A549 (cell line): Measurements from ENCODE around the gene ADH5.
"Not testable (repeated sequence)": the region's sequence is repeated elsewhere in the genome, so short reads cannot be mapped to it uniquely, and the experiment has no call there.

Experiments used
- EP300 ChIP-seq, 2 experiments: fragments of >200 bp; sonication (Bioruptor Twin); formaldehyde crosslinking; IDR thresholded peaks; 2 replicates in 1 of 2; 3 replicates in 1 of 2; pipeline ENCODE4 v1.6.1; 2016 to 2017
- MYC ChIP-seq: IDR thresholded peaks from 2 replicates; pipeline ENCODE4 v1.6.1; 2012; ENCODE audit warnings: mild to moderate bottlenecking, inconsistent platforms, low read length, improper control_type of control experiment, borderline replicate concordance
- TF ChIP-seq, protein P1 (sequence below): fragments of >200 bp; sonication (Bioruptor Twin); formaldehyde crosslinking; IDR thresholded peaks from 3 replicates; pipeline ENCODE4 v1.5.1; 2016
- TF ChIP-seq, protein P2 (sequence below): fragments of 250-450 bp; sonication (Bioruptor Pico); IDR thresholded peaks from 2 replicates; pipeline ENCODE4 v1.5.0; 2021; ENCODE audit warnings: mild to moderate bottlenecking, moderate library complexity, borderline replicate concordance

DNA sequence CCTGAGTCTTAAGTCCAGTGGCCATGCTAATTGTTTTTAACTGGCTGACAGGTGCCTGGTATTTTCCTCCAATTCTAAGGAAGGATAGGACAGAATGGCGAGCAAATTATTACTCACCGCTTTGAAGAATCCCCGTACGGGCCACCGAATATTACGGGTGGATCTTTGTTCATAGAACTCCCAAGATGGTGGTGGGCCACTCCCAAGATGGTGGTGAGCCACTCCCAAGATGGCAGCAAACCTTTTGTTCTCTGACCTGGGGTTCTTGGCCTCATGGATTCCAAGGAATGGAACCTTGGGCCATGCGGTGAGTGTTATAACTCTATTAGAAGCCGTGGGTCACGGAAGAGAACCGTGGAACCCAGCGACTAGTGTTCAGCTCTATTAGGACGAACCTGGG lies 20.7 kb upstream of the ADH5 start:
- TF ChIP-seq, protein P1, sequence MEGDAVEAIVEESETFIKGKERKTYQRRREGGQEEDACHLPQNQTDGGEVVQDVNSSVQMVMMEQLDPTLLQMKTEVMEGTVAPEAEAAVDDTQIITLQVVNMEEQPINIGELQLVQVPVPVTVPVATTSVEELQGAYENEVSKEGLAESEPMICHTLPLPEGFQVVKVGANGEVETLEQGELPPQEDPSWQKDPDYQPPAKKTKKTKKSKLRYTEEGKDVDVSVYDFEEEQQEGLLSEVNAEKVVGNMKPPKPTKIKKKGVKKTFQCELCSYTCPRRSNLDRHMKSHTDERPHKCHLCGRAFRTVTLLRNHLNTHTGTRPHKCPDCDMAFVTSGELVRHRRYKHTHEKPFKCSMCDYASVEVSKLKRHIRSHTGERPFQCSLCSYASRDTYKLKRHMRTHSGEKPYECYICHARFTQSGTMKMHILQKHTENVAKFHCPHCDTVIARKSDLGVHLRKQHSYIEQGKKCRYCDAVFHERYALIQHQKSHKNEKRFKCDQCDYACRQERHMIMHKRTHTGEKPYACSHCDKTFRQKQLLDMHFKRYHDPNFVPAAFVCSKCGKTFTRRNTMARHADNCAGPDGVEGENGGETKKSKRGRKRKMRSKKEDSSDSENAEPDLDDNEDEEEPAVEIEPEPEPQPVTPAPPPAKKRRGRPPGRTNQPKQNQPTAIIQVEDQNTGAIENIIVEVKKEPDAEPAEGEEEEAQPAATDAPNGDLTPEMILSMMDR = not testable (repeated sequence)
- TF ChIP-seq, protein P2, sequence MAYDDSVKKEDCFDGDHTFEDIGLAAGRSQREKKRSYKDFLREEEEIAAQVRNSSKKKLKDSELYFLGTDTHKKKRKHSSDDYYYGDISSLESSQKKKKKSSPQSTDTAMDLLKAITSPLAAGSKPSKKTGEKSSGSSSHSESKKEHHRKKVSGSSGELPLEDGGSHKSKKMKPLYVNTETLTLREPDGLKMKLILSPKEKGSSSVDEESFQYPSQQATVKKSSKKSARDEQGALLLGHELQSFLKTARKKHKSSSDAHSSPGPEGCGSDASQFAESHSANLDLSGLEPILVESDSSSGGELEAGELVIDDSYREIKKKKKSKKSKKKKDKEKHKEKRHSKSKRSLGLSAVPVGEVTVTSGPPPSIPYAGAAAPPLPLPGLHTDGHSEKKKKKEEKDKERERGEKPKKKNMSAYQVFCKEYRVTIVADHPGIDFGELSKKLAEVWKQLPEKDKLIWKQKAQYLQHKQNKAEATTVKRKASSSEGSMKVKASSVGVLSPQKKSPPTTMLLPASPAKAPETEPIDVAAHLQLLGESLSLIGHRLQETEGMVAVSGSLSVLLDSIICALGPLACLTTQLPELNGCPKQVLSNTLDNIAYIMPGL (CRISPR knock-in tag) = not testable (repeated sequence)
- TF ChIP-seq EP300 (IDR thresholded peaks at IDR 0.05); MYC: not testable (repeated sequence)
